SH-SY5Y (cell line): Measurements from ENCODE around the gene CTDNEP1.

Experiments used
- GATA2 ChIP-seq: IDR thresholded peaks from 2 replicates; pipeline ENCODE4 v1.6.1; 2011; ENCODE audit warnings: mild to moderate bottlenecking, low read depth, low read length
- GATA3 ChIP-seq: IDR thresholded peaks from 2 replicates; pipeline ENCODE4 v1.6.1; 2011; ENCODE audit warnings: low read depth, mild to moderate bottlenecking, low read length, moderate library complexity

The CTDNEP1 gene

GRCh38 chr17:7283471-7284216 lies 32.1 kb upstream of the CTDNEP1 start:
- TF ChIP-seq GATA2 = no peak
- no peak for TF ChIP-seq GATA3

- no peak for TF ChIP-seq GATA2
- TF ChIP-seq GATA3 = no peak
Observed at GRCh38 chr17:7282752-7283321, 31.3 kb upstream of the CTDNEP1 start.

- no peak for TF ChIP-seq GATA2
- no peak for TF ChIP-seq GATA3
Observed at GRCh38 chr17:7281953-7282751, 30.6 kb upstream of the CTDNEP1 start.

- TF ChIP-seq GATA2 = no peak
- TF ChIP-seq GATA3 = no peak
Observed at GRCh38 chr17:7281074-7281952, 29.8 kb upstream of the CTDNEP1 start, which contains the start of gene SLC2A4. SLC2A4 (plus strand) TSS chr17:7281718; CDS start chr17:7281935, 217 bp downstream.

- TF ChIP-seq GATA2 (no peak), GATA3 (no peak)
Observed at GRCh38 chr17:7280519-7281073, 29.1 kb upstream of the CTDNEP1 start.

- TF ChIP-seq GATA3 (no peak), GATA2 (no peak)
Observed at GRCh38 chr17:7279448-7279847, 27.9 kb upstream of the CTDNEP1 start.

- no peak for TF ChIP-seq GATA2
- no peak for TF ChIP-seq GATA3
Observed at GRCh38 chr17:7266784-7267183, 15.2 kb upstream of the CTDNEP1 start.

GRCh38 chr17:7263801-7264078 lies 12.2 kb upstream of the CTDNEP1 start:
- TF ChIP-seq GATA2 (no peak), GATA3 (no peak)

GRCh38 chr17:7262935-7263800 lies 11.6 kb upstream of the CTDNEP1 start:
- TF ChIP-seq GATA2 (no peak), GATA3 (no peak)

- TF ChIP-seq GATA2 (no peak), GATA3 (no peak)
Observed at GRCh38 chr17:7262192-7262934, 10.8 kb upstream of the CTDNEP1 start, which contains the start of gene CLDN7. CLDN7 (minus strand) TSS chr17:7262478; CDS start chr17:7262043, 435 bp downstream.

GRCh38 chr17:7261379-7262191 lies 10.1 kb upstream of the CTDNEP1 start:
- TF ChIP-seq GATA3 (no peak), GATA2 (no peak)
